ENCODE results near the gene COL15A1.

Gene COL15A1

GRCh38 chr9:99046542-99047071, 102.9 kb downstream of the COL15A1 start:
- Histone ChIP-seq H3K4me3 (replicated peaks; ENCODE audit: insufficient read depth, low read length) (no peak overlapping the region), H3K27me3 (ENCODE audit: insufficient read depth, poor library complexity, severe bottlenecking) (no peaks in the 10 kb centered on the region)
- TF ChIP-seq SPI1 (IDR thresholded peaks at IDR 0.05; ENCODE audit: borderline replicate concordance, low read depth) (no peak), POLR2AphosphoS5 (IDR thresholded peaks at IDR 0.05; ENCODE audit: low read depth) (no peak), CTCF (IDR thresholded peaks at IDR 0.05; ENCODE audit: insufficient read depth, low read length) (no peak), REST (IDR thresholded peaks at IDR 0.05; ENCODE audit: insufficient replicate concordance, low read depth) (no peak), GABPA (IDR thresholded peaks at IDR 0.05; ENCODE audit: low read depth) (no peak)

DNA sequence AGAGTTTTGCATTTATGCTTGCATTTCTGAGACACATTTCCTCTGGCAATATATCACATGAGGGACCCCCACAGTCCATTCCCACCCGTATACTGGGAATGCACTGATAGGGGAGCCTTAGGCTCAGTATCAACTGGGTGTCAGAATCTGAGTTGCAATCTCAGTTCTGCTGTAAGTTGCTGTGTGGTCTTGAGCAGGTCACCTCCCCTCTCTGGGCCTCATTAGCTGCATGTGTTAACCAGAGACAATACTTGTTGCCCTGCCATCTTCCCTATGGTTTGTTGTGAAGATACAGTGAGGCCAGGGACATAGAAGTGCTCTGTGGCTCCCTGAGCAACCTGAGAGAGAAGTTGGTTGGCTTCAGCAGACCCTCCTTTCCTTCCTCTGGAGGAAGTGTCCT, 105.5 kb downstream of the COL15A1 start:
- no peak for DNase-seq (ENCODE audit: low read depth in 1 of 2, low spot score in 1 of 2)
- Histone ChIP-seq H3K4me3 (replicated peaks; ENCODE audit: insufficient read depth, low read length) (no peak overlapping the region), H3K27ac (replicated peaks) (no peak overlapping the region), H3K27me3 (ENCODE audit: insufficient read depth, poor library complexity, severe bottlenecking) (no peaks in the 10 kb centered on the region)
- TF ChIP-seq REST (IDR thresholded peaks at IDR 0.05; ENCODE audit: insufficient replicate concordance, low read depth), result no peak
- TF ChIP-seq GABPA (IDR thresholded peaks at IDR 0.05; ENCODE audit: low read depth), result no peak
- no peak for TF ChIP-seq SPI1 (IDR thresholded peaks at IDR 0.05; ENCODE audit: borderline replicate concordance, low read depth)
- no peak for TF ChIP-seq POLR2AphosphoS5 (IDR thresholded peaks at IDR 0.05; ENCODE audit: low read depth)
- no peak for TF ChIP-seq CTCF (IDR thresholded peaks at IDR 0.05; ENCODE audit: insufficient read depth, low read length)

More at GRCh38 chr9:99046542-99047071, 102.9 kb downstream of the COL15A1 start:
- DNase-seq (ENCODE audit: low read depth in 1 of 2, low spot score in 1 of 2), result no peak
- no peak overlapping the region for H3K27ac ChIP-seq (replicated peaks)

- Histone ChIP-seq H3K27me3 (ENCODE audit: insufficient read depth, poor library complexity, severe bottlenecking) (no peaks in the 10 kb centered on the region), H3K4me3 (replicated peaks; ENCODE audit: insufficient read depth, low read length) (no peak overlapping the region), H3K27ac (replicated peaks) (no peak overlapping the region)
- DNase-seq (ENCODE audit: low read depth in 1 of 2, low spot score in 1 of 2), result no peak
- no peak for TF ChIP-seq CTCF (IDR thresholded peaks at IDR 0.05; ENCODE audit: insufficient read depth, low read length)
- TF ChIP-seq GABPA (IDR thresholded peaks at IDR 0.05; ENCODE audit: low read depth), result no peak
- no peak for TF ChIP-seq SPI1 (IDR thresholded peaks at IDR 0.05; ENCODE audit: borderline replicate concordance, low read depth)
- no peak for TF ChIP-seq POLR2AphosphoS5 (IDR thresholded peaks at IDR 0.05; ENCODE audit: low read depth)
- TF ChIP-seq REST (IDR thresholded peaks at IDR 0.05; ENCODE audit: insufficient replicate concordance, low read depth), result no peak
Observed at GRCh38 chr9:99049641-99050040, 105.9 kb downstream of the COL15A1 start.
